NK-92 (cell line): Measurements from ENCODE around the gene M1AP.

Experiments used
- DNase-seq: peaks from one replicate; lab custom pipeline; 2025; ENCODE audit not compliant: unreplicated experiment; lab: John Stamatoyannopoulos, UW

Gene M1AP

GRCh38 chr2:74599676-74600075 lies 48.5 kb downstream of the M1AP start:
- DNase-seq, result no peak

- DNase-seq, result no peak
Observed at GRCh38 chr2:74597410-74597809, 50.7 kb downstream of the M1AP start.

- DNase-seq, result no peak
Observed at GRCh38 chr2:74596584-74596983, 51.5 kb downstream of the M1AP start.

GRCh38 chr2:74593826-74594772 lies 54.0 kb downstream of the M1AP start:
- DNase-seq, result no peak

GRCh38 chr2:74588664-74589063 lies 59.5 kb downstream of the M1AP start:
- no peak for DNase-seq

- no peak for DNase-seq
Observed at GRCh38 chr2:74587664-74588277, 60.4 kb downstream of the M1AP start.

GRCh38 chr2:74585406-74586185 lies 62.5 kb downstream of the M1AP start:
- no peak for DNase-seq

GRCh38 chr2:74584088-74584645 lies 64.0 kb downstream of the M1AP start:
- no peak for DNase-seq

- no peak for DNase-seq
Observed at GRCh38 chr2:74583504-74583903, 64.6 kb downstream of the M1AP start.

- DNase-seq, result no peak
Observed at GRCh38 chr2:74582184-74582583, 65.9 kb downstream of the M1AP start.

- DNase-seq, result no peak
Observed at GRCh38 chr2:74581463-74581862, 66.7 kb downstream of the M1AP start.

- DNase-seq, result no peak
Observed at GRCh38 chr2:74578408-74578807, 69.7 kb downstream of the M1AP start.

GRCh38 chr2:74577448-74577847 lies 70.7 kb downstream of the M1AP start:
- DNase-seq, result no peak

- no peak for DNase-seq
Observed at GRCh38 chr2:74576863-74577229, 71.3 kb downstream of the M1AP start.

- DNase-seq, result no peak
Observed at GRCh38 chr2:74576211-74576862, 71.8 kb downstream of the M1AP start.

GRCh38 chr2:74575320-74575719 lies 72.8 kb downstream of the M1AP start:
- DNase-seq, result no peak

GRCh38 chr2:74573747-74574562 lies 74.2 kb downstream of the M1AP start:
- no peak for DNase-seq

GRCh38 chr2:74572178-74572925 lies 75.8 kb downstream of the M1AP start:
- no peak for DNase-seq

GRCh38 chr2:74571058-74571457 lies 77.1 kb downstream of the M1AP start:
- DNase-seq, result no peak
